ENCODE data around the gene MRPL54.

- TF ChIP-seq POLR2A (IDR thresholded peaks at IDR 0.05) (no peak), CTCF (IDR thresholded peaks at IDR 0.05) (no peak)
Measured at GRCh38 chr19:3736106-3736724, 26.3 kb upstream of the MRPL54 start.

Data from ovary (tissue), 3 donors.